Stimulated activated CD4-positive, alpha-beta T cell treated with anti-CD3 and anti-CD28 coated beads, Interleukin-1b, Interleukin-23, amount 100 ng/mL, for 1 hour (primary cell): ENCODE data around the gene MYO5B.
"Not testable (repeated sequence)": the region's sequence is repeated elsewhere in the genome, so short reads cannot be mapped to it uniquely, and the experiment has no call there.

Source experiments
- DNase-seq, 2 donors: peaks; one replicate each; pipeline ENCODE4 v3.0.0-alpha.2; 2020; ENCODE audit warnings: low read depth in 2 of 2

The MYO5B gene

GRCh38 chr18:50194631-50195532 is at the start of gene MYO5B:
TSS of gene MYO5B (minus strand) at chr18:50195147. CDS start at chr18:50194793, 354 bp downstream.
- peak in 1 of 2 donors; percentile 27 for DNase-seq

DNA sequence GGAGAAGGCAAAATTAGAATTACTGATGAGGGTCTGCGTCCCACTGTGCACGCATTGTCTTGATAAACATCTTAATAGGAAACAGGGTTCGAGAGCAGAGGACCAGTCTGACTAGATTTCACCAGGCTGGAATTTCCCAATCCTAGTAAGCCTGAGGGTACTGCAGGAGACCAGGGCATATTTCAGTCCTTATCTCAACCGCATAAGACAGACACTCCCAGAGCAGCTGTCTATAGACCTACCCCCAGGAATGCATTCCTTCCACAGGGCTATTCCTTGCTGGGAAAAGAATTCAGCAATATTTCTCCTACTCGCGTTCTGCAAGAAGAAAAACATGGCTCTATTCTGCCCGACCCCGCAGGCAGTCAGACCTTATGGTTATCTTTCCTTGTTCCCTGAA is 46.8 kb upstream of the MYO5B start:
- not testable (repeated sequence) for DNase-seq

GRCh38 chr18:50240080-50240563 is 45.2 kb upstream of the MYO5B start:
- DNase-seq = no peak

DNA sequence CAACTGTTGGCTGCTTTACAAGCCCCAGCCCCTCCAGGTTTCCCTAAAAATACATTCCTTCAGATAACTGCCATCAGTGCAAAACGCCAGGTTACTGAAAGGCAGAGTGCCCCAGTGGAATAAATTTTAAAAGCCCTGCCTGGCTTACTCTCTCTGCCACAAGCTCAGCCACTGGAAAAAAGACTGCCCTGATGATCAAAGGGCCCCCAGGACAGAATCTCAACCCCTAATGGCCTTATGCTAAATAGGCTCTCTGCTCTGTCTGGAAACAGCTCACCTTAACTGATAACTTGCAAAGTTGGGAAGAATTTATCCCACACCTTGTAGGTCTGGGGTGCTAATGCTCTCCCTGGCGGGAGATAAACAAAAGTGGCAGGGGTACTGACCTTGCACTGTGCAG is 37.5 kb upstream of the MYO5B start:
- no peak for DNase-seq

GRCh38 chr18:50231621-50232020 is 36.7 kb upstream of the MYO5B start:
- DNase-seq = no peak

- not testable (repeated sequence) for DNase-seq
Measured at GRCh38 chr18:50220249-50220648, 25.3 kb upstream of the MYO5B start.

DNA sequence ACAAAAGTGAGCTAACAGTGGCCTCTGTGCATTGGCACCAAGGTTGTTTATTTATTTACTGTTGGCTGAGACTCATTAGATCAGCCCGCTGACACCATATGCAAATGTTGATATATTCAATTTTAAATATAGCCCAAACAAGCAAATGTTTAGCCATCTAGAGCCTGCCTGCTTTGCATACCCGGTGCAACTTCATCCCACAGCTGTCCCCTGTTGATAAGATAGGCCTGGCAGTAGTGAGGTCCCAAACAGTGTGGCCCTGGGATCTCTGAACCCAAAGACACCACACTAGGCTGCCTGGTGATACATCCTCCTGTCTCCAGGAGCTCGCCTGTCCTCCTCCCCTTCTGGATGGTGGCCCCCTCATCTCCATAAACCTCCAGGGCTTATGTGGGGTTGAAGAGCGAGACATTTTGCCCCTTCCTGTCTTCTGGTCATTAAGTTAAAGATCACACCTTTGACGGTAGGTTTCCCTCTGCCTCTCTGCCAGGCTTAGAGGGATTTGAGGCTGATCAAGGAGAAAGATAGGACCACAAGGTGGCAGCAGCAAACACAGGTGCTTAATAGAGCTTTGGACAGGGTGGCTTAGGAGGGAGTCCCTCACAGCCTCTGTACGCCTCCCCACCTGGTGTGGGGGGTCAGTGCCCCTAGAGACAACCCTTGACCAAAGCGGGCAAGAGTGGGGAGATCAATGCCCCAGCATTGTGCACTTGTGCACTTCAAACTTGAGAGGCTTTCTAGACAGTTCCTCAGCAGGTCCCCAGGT is 23.7 kb upstream of the MYO5B start:
- DNase-seq = peak in 1 of 2 donors; percentile 2

- DNase-seq = no peak
Measured at GRCh38 chr18:50209311-50209710, 14.4 kb upstream of the MYO5B start.

DNA sequence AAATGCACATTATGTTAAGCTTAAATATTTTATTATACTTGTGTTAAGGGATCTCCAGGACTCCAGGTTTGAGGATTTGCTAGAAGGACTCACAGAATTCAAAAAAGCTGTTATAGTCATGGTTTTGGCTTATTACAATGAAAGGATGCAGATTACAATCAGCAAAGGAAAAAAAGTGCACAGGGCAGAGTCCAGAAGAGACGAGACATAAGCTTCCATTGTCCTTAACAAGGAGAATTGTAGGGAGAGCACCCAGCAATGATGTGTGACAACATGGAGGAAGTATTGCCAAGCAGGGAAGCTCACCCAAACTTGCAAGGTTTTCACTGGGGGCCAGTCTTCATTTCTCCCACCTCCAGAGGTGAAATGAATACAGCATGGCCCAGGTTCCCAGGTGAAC is 12.8 kb upstream of the MYO5B start:
- DNase-seq = no peak

DNA sequence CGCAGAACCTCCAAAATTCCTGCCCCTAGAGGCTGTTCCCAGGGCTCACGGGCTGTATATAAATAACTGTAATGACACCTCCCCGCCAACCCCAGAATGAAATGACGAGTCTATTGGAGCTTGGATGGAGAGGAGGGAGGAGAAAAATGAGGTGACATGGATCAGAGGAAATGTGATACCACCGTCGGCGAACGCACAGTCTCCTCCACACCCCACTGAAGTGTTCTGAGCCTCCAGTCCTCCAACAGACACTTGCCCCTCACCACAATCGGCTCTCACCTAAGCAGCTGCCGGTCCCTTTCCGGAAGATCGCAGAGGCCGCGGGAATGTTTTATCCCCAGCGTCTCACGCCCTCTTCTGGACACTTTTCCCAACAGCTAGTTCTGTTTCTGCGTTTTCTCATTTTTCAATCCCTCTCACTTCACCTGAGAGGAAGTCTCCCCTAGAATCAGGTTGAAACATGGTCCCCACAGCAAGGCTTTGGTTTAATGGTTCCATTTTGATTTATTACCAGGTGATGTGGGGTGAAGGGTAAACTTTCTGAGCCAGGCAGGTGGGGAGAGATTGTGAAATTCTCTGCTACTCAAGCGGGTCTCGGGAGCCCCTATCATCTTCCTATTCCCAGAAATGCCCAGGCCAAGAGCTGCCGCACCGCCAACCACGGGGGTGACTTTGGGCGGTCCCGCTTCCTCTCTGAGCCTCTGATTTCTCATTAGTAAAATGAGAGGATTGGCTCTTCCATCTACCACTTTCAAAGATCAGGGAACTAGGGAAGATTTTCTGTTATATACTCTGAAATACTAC is 9.1 kb upstream of the MYO5B start:
- DNase-seq = no peak

GRCh38 chr18:50201476-50202018 is 6.6 kb upstream of the MYO5B start:
- DNase-seq = no peak

GRCh38 chr18:50199921-50200320 is 5.0 kb upstream of the MYO5B start:
- no peak for DNase-seq

DNA sequence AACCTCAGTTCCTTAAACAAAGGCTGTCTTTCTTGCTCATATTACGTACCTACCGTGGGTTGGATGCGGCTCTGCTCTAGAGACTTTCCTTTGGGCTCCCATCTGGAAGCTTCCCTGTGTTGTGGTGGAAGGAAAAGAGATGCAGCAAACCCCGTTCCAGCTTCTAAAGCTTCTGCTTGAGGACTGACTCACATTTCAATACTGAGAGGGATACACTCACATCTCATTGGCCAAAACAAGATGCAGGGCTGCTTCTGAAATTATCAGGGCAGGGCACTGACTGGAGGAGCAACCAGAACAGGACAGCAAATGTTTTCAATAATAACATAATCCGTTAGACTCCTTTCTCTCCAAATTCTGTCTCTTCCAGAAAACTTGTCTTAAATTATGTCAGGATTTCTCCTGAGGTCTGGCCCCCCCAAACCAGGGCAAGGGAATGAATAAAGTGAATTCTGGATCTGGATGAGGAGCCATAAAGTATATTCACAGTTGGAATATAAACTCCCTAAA is 4.5 kb upstream of the MYO5B start:
- DNase-seq = no peak

DNA sequence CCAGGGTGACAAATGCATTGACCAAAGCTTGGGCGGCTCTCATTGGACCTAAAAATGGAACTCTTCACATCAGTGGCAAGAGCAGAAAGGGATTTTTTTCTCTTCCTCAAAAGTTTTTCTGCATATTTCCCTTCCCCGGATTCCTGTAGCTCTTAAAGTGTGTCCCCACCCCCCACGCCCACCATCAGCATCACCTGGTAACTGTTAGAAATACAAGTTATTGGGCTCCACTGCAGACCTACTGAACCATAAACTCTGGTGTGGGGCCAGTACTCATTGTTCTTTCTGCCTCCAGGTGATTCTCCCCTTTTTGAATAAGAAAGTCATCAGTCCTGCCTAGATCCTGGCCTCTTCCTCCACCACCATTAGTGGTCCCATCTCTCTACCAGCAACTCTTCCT is 1.3 kb upstream of the MYO5B start:
- no peak for DNase-seq

DNA sequence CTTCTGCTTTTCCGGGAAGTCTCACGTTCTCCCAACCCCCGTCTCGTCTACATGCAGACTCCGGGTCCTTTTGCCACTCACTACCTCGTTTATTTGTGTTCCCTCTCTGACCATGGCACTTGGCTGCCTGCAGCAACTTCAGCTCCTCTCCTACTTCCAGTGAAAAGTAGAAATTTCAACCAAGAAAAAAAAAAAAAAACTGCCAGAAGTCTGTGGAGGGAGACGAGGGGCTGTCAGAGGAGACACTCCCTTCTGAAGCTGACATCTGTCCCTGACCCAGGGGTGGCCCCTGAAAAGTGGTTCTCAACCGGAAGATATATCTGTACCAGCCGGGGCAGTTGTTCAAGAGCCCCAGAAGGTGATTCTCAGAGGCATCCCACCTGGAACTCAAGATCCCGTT is 742 bp upstream of the MYO5B start:
- no peak for DNase-seq

- DNase-seq = no peak
Measured at GRCh38 chr18:50193796-50194630, 934 bp downstream of the MYO5B start.

DNA sequence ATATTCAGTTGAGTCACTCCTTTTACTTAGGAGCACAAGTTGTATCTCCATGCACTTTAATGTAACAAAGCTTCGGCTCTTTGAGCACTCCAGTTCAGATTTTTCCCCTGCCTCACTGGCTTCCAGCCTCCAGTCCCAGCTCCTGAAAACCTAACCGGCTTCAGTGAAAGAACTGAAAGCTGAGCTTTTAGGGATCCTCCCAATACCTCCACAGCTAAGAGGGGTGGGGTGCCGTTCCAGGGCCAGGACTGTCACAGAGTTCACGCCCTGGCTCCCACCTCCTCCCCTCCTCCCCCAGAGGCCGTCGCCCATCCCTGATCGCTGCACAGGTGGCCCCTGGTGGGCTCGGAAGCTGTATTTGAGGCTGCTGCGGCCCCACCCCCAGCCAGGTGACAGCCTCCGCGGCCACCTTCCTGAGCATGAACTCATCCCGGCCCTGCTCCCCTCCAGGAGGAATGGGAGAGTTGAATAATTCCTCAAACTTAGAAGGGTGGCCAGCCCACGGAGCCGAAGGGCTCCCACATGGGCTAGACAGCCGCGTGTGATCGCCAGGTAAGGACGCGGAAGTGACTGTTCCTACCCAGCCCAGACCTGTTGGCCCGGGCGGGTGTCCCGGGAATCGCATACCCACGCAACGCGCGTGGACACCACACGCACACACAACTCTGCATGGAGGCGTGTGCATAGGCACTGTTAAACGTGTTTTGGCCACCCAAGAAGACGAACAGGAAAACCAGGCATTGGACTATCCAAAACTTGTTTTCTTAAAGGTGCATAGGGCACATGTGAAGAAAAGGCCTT is 1.8 kb downstream of the MYO5B start:
- no peak for DNase-seq

GRCh38 chr18:50190926-50191325 is 4.0 kb downstream of the MYO5B start:
- DNase-seq = no peak

GRCh38 chr18:50190236-50190635 is 4.7 kb downstream of the MYO5B start:
- DNase-seq = no peak

DNA sequence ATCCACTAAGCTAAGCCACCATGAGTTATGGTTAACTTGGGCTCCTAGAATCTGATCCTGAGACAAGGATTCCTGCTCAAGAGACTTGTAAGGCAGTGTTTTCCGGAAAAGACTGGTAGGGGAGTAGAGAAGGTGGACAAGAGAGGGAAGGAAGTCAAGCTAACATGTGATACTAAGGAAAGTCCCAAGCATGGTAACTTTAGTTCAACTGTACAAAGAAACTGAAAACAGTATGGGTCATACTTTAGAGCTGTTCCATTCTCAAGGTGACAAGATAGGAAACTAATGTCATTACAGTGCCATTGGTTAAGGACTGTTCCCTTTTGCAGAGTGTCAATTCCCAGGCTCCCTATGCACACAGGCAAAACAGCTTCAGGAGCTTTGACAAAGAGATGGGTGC is 5.8 kb downstream of the MYO5B start:
- DNase-seq = no peak
